Spleen (tissue), 11 donors: Measurements from ENCODE around the gene EXOSC7. TPM values are rescaled to one million over a fixed set of nuclear protein-coding genes. Genes with fewer than 3 reads are reported as not detected.
A peak's percentile ranks its signal among the peaks of the same experiment; 100 is the strongest.

Source experiments
- DNase-seq: peaks from one replicate; pipeline ENCODE4 v3.0.0-alpha.2; 2020
- H3K27ac ChIP-seq, 8 donors: fragments of 200-600 bp; sonication (generic) in 7 of 8; 1 replicate in 4 of 8; 2 replicates in 4 of 8; pipeline versions ENCODE4 v1.5.0 to v1.8.0; 2016 to 2021; ENCODE audit warnings: inconsistent platforms in 4 of 8, mild to moderate bottlenecking in 4 of 8, moderate library complexity in 1 of 8
- H3K27me3 ChIP-seq, 7 donors: fragments of 200-600 bp; sonication (generic) in 6 of 7; replicated peaks in 1 of 7; 1 replicate in 4 of 7; 2 replicates in 3 of 7; pipeline versions ENCODE4 v1.5.0 to v1.8.0; 2016 to 2021; ENCODE audit warnings: inconsistent platforms in 3 of 7, mild to moderate bottlenecking in 1 of 7
- H3K36me3 ChIP-seq, 6 donors: fragments of 200-600 bp; sonication (generic) in 5 of 6; 1 replicate in 4 of 6; 2 replicates in 2 of 6; pipeline versions ENCODE4 v1.5.0 to v1.8.0; 2016 to 2021; ENCODE audit warnings: inconsistent platforms in 2 of 6
- H3K4me1 ChIP-seq, 6 donors: fragments of 200-600 bp; sonication (generic) in 5 of 6; 1 replicate in 3 of 6; 2 replicates in 3 of 6; pipeline versions ENCODE4 v1.5.0 to v1.8.0; 2016 to 2021; ENCODE audit warnings: inconsistent platforms in 3 of 6
- H3K4me3 ChIP-seq, 8 donors: fragments of 200-600 bp; sonication (generic) in 7 of 8; 1 replicate in 4 of 8; 2 replicates in 4 of 8; pipeline versions ENCODE4 v1.5.0 to v1.8.0; 2016 to 2021; ENCODE audit warnings: inconsistent platforms in 4 of 8, mild to moderate bottlenecking in 4 of 8, moderate library complexity in 2 of 8
- H3K9me3 ChIP-seq, 8 donors: fragments of 200-600 bp; sonication (generic) in 7 of 8; 1 replicate in 4 of 8; 2 replicates in 4 of 8; pipeline versions ENCODE4 v1.5.0 to v1.8.0; 2016 to 2021; ENCODE audit warnings: inconsistent platforms in 4 of 8
- CTCF ChIP-seq, 11 experiments: fragments of 200-600 bp in 7 of 11; fragments of 450-650 bp in 4 of 11; sonication (generic) in 4 of 11; IDR thresholded peaks in 8 of 11; conservative IDR thresholded peaks in 3 of 11; 1 replicate in 7 of 11; 2 replicates in 4 of 11; pipeline versions ENCODE4 v1.4.0 to v1.8.0; 2016 to 2021; ENCODE audit warnings: antibody characterized with exemption in 11 of 11, inconsistent platforms in 4 of 11, mild to moderate bottlenecking in 1 of 11
- POLR2A ChIP-seq, 3 donors: fragments of 450-650 bp; IDR thresholded peaks; one replicate each; pipeline ENCODE4 v1.5.1; 2017; ENCODE audit warnings: antibody characterized with exemption in 3 of 3, mild to moderate bottlenecking in 1 of 3
- POLR2AphosphoS5 ChIP-seq, 3 donors: sonication (generic); formaldehyde crosslinking; IDR thresholded peaks; one replicate each; pipeline ENCODE4 v1.5.1; 2017; ENCODE audit warnings: antibody characterized with exemption in 3 of 3
- WGBS, 5 donors: extraction: QIAGEN DNeasy Blood & Tissue Kit in 3 of 5; methylation state at CpG; one replicate each; pipeline versions ENCODE4 v1.1.5 to v1.1.7; 2013 to 2018; 5-methylcytosine and 5-hydroxymethylcytosine counted together
- intact Hi-C: fragments of 100-400 bp; cut with DNase I; formaldehyde crosslinking; loops from one replicate; pipeline ENCODE4 v1.15.0; 2023; ENCODE audit warnings: low total_unique reads
- polyA plus RNA-seq, 3 donors: library from polyadenylated mRNA; stranded (reverse); fragments of 200-250 nt; gene quantifications; one replicate each; pipeline ENCODE4 v1.2.1, GENCODE V29; 2013
- total RNA-seq, 7 donors: library from RNA; depleted of rRNA in 3 of 7; stranded (reverse); fragments of >200 nt in 3 of 7; fragmentation: NEBNext Ultra II Directional in 4 of 7; extraction: Animal tissue kit (Norgen Biotek cat#: 25700) in 4 of 7; gene quantifications; one replicate each; pipeline versions ENCODE4 v1.1.0 to v1.2.1, GENCODE V29; 2016 to 2021
- donor health status: healthy with polysubstance abuse.
- donor health status: DM: no; HTN: no; CAD: no; lungs with moderate emphysema.
- donor health status: DM: no; HTN: no; CAD: no.
- donor health status: Bipolar disorder and iron deficiency.
- donor health status: healthy.
- donor health status: DM: no; HTN: no; CAD: no.
- donor health status: DM: yes; HTN: yes; CAD: no.

The EXOSC7 gene
- total and polyA plus RNA-seq, 10 donors = 28.4 to 43.7 (median 36.8) TPM

GRCh38 chr3:45037720-45038455 is 61.8 kb downstream of the EXOSC7 start:
- WGBS, 5 donors = 3 to 5% (median 4%) methylated on average over 10 to 11 of the region's 11 CpGs
- peak; percentile 93 for DNase-seq
- intact Hi-C loops = loop anchor here (5.0 to 10.0 kb wide), 2 partner anchors 174 to 457 kb away; no protein-coding TSS in a partner anchor
- Histone ChIP-seq H3K27ac (peak overlapping the region in 4 of 8 donors; percentile 7 to 78 (median 52)), H3K4me3 (no peak overlapping the region), H3K36me3 (peaks cover 0 to 11% (median 0%) of the 10 kb centered on the region in 6 donors), H3K4me1 (peaks cover 17 to 73% (median 49%) of the 10 kb centered on the region in 6 donors), H3K27me3 (peaks cover 0 to 19% (median 0%) of the 10 kb centered on the region in 7 donors), H3K9me3 (no peaks in the 10 kb centered on the region)
- no peak for TF ChIP-seq POLR2A (IDR thresholded peaks at IDR 0.05)
- peak; percentile 86 to 98 (median 96) for TF ChIP-seq CTCF (IDR thresholded peaks at IDR 0.05 in 8 of 11, conservative IDR thresholded peaks at IDR 0.05 in 3 of 11)
- peak in 2 of 3 donors; percentile 74 to 78 for TF ChIP-seq POLR2AphosphoS5 (IDR thresholded peaks at IDR 0.05)

GRCh38 chr3:45041666-45042065 is 65.6 kb downstream of the EXOSC7 start:
- 78 to 91% (median 82%) methylated on average over 2 of the region's 2 CpGs for WGBS, 5 donors
- H3K36me3 ChIP-seq = peaks cover 0 to 6% (median 0%) of the 10 kb centered on the region in 6 donors
- intact Hi-C loops = no loop called here
- peaks cover 0 to 57% (median 21%) of the 10 kb centered on the region in 6 donors for H3K4me1 ChIP-seq
- H3K27ac ChIP-seq = no peak overlapping the region
- H3K9me3 ChIP-seq = no peaks in the 10 kb centered on the region
- TF ChIP-seq CTCF (IDR thresholded peaks at IDR 0.05 in 8 of 11, conservative IDR thresholded peaks at IDR 0.05 in 3 of 11) = no peak
- H3K4me3 ChIP-seq = no peak overlapping the region
- H3K27me3 ChIP-seq = peaks cover 0 to 6% (median 0%) of the 10 kb centered on the region in 7 donors
- no peak for DNase-seq

GRCh38 chr3:45042162-45042561 is 66.1 kb downstream of the EXOSC7 start:
- TF ChIP-seq POLR2AphosphoS5 (IDR thresholded peaks at IDR 0.05) = no peak
- no peak for TF ChIP-seq POLR2A (IDR thresholded peaks at IDR 0.05)
- TF ChIP-seq CTCF (IDR thresholded peaks at IDR 0.05 in 8 of 11, conservative IDR thresholded peaks at IDR 0.05 in 3 of 11) = no peak
- H3K9me3 ChIP-seq = no peaks in the 10 kb centered on the region
- intact Hi-C loops = no loop called here
- no peak overlapping the region for H3K4me3 ChIP-seq
- H3K4me1 ChIP-seq = peaks cover 0 to 52% (median 16%) of the 10 kb centered on the region in 6 donors
- DNase-seq = no peak
- H3K27me3 ChIP-seq = peaks cover 0 to under 1% (median 0%) of the 10 kb centered on the region in 7 donors
- peaks cover 0 to 6% (median 0%) of the 10 kb centered on the region in 6 donors for H3K36me3 ChIP-seq
- no peak overlapping the region for H3K27ac ChIP-seq
- 73 to 83% (median 74%) methylated on average over 3 of the region's 3 CpGs for WGBS, 5 donors

- DNase-seq = no peak
- H3K4me3 ChIP-seq = no peak overlapping the region
- 43 to 69% (median 52%) methylated on average over 2 of the region's 2 CpGs for WGBS, 5 donors
- intact Hi-C loops = no loop called here
- peak overlapping the region in 1 of 8 donors; percentile 33 for H3K27ac ChIP-seq
- peaks cover 0 to 6% (median 0%) of the 10 kb centered on the region in 6 donors for H3K36me3 ChIP-seq
- no peak for TF ChIP-seq POLR2AphosphoS5 (IDR thresholded peaks at IDR 0.05)
- no peak for TF ChIP-seq CTCF (IDR thresholded peaks at IDR 0.05 in 8 of 11, conservative IDR thresholded peaks at IDR 0.05 in 3 of 11)
- TF ChIP-seq POLR2A (IDR thresholded peaks at IDR 0.05) = no peak
- no peaks in the 10 kb centered on the region for H3K9me3 ChIP-seq
- peaks cover 0 to 43% (median 11%) of the 10 kb centered on the region in 6 donors for H3K4me1 ChIP-seq
- peaks cover 0 to 13% (median 0%) of the 10 kb centered on the region in 7 donors for H3K27me3 ChIP-seq
Observed at GRCh38 chr3:45043728-45044299, 67.8 kb downstream of the EXOSC7 start.
